Osteoblast (primary cell): Measurements from ENCODE around the gene ZNF526. TPM values are rescaled to one million over a fixed set of nuclear protein-coding genes. Genes with fewer than 3 reads are reported as not detected.
A peak's percentile ranks its signal among the peaks of the same experiment; 100 is the strongest.

Experiments
- DNase-seq: peaks from one replicate; pipeline ENCODE4 v3.0.0; 2011; ENCODE audit warnings: low spot score, mixed read lengths; ENCODE audit not compliant: insufficient read length; ENCODE audit errors: missing footprints
- H2AFZ ChIP-seq: 2 replicates; pipeline ENCODE4 v1.6.0; 2011; ENCODE audit warnings: mild to moderate bottlenecking, low read length
- H3K27ac ChIP-seq: 2 replicates; pipeline ENCODE4 v1.5.1; 2011; ENCODE audit warnings: mild to moderate bottlenecking, low read depth, low read length, moderate library complexity
- H3K27me3 ChIP-seq: 2 replicates; pipeline ENCODE4 v1.6.0; 2012; ENCODE audit warnings: mild to moderate bottlenecking, control low read depth, inconsistent platforms, low read length, moderate library complexity; ENCODE audit not compliant: insufficient read depth
- H3K36me3 ChIP-seq: 2 replicates; pipeline ENCODE4 v1.5.1; 2011; ENCODE audit warnings: mild to moderate bottlenecking, low read length, control low read depth, moderate library complexity; ENCODE audit not compliant: insufficient read depth
- H3K4me1 ChIP-seq: 2 replicates; pipeline ENCODE4 v1.5.1; 2011; ENCODE audit warnings: mild to moderate bottlenecking, low read length, control low read depth, moderate library complexity; ENCODE audit not compliant: insufficient read depth
- H3K4me2 ChIP-seq: 2 replicates; pipeline ENCODE4 v1.6.0; 2011; ENCODE audit warnings: mild to moderate bottlenecking, low read length; ENCODE audit not compliant: insufficient read depth
- H3K4me3 ChIP-seq: fragments of 200-600 bp; sonication (generic); 3 replicates; pipeline ENCODE4 v1.5.1; 2012; ENCODE audit warnings: mild to moderate bottlenecking, low read length, inconsistent platforms; ENCODE audit not compliant: insufficient read depth
- H3K79me2 ChIP-seq: 2 replicates; pipeline ENCODE4 v1.6.0; 2012; ENCODE audit warnings: mild to moderate bottlenecking, low read length, control low read depth, inconsistent platforms; ENCODE audit not compliant: insufficient read depth
- H3K9me3 ChIP-seq: 2 replicates; pipeline ENCODE4 v1.5.1; 2011; ENCODE audit warnings: low read depth, low read length, control low read depth
- H4K20me1 ChIP-seq: 2 replicates; pipeline ENCODE4 v1.6.0; 2012; ENCODE audit warnings: mild to moderate bottlenecking, low read length, control low read depth; ENCODE audit not compliant: insufficient read depth
- total RNA-seq: library from RNA; depleted of rRNA; stranded (reverse); fragments of >200 nt; gene quantifications from 2 replicates; pipeline ENCODE4 v1.2.3, GENCODE V29; 2012
- TF ChIP-seq, protein P1 (sequence below): IDR thresholded peaks from 2 replicates; pipeline ENCODE4 v1.5.1; 2011; ENCODE audit warnings: mild to moderate bottlenecking, low read depth, low read length, moderate library complexity; ENCODE audit errors: extremely low read depth

The ZNF526 gene
- total RNA-seq, 1 donor: 11.9 TPM

DNA sequence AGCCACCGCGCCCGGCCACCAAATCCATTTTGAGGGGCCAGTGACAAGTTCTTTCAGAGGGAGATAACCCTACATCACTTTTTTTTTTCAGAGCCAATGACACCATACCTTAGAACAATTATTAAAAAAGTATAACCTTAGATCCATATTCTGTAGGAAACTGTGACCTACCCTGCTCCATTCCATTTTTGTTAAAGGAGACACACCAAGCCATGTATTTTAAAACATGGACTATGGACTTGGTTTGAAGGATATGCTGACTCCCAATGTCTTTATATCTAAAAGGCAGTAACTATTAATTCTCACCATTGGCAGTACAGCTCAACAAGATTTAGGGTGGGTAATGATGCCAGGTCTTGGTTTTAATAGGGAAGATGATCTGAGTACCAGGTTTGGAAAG is 21.2 kb downstream of the ZNF526 start:
- Histone ChIP-seq H3K4me3 (peak overlapping the region; percentile 79), H3K27me3 (no peaks in the 10 kb centered on the region), H3K36me3 (peaks cover 22% of the 10 kb centered on the region), H3K79me2 (peaks cover 45% of the 10 kb centered on the region), H2AFZ (no peak overlapping the region), H3K4me1 (peaks cover 30% of the 10 kb centered on the region), H3K27ac (peak overlapping the region; percentile 76), H3K4me2 (peak overlapping the region; percentile 94), H3K9me3 (no peaks in the 10 kb centered on the region), H4K20me1 (peaks cover 12% of the 10 kb centered on the region)
- TF ChIP-seq, protein P1, sequence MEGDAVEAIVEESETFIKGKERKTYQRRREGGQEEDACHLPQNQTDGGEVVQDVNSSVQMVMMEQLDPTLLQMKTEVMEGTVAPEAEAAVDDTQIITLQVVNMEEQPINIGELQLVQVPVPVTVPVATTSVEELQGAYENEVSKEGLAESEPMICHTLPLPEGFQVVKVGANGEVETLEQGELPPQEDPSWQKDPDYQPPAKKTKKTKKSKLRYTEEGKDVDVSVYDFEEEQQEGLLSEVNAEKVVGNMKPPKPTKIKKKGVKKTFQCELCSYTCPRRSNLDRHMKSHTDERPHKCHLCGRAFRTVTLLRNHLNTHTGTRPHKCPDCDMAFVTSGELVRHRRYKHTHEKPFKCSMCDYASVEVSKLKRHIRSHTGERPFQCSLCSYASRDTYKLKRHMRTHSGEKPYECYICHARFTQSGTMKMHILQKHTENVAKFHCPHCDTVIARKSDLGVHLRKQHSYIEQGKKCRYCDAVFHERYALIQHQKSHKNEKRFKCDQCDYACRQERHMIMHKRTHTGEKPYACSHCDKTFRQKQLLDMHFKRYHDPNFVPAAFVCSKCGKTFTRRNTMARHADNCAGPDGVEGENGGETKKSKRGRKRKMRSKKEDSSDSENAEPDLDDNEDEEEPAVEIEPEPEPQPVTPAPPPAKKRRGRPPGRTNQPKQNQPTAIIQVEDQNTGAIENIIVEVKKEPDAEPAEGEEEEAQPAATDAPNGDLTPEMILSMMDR: no peak
- peak; percentile 68 for DNase-seq

DNA sequence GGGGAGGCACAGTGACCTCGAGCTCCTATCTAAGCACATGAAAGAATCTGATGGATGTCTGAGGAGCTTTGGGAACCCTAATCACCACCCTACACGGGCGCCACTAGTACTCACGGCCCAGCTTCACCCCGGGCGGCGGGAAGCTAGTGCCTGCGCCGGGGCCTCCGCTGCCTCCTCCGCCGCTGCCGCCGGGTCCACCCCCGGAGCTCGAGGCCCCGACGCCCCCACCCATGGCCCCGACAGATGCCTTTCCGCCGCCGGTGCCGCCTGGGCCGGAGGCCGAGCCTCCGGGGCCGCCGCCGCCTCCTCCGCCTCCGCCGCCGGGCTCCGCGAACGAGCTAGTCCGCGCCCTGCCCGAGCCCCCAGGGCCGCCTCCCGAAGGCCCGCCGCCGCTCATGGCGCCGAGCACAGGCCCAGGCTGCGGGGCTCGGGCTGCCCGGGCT is 22.0 kb downstream of the ZNF526 start:
- Histone ChIP-seq H4K20me1 (peaks cover 19% of the 10 kb centered on the region), H3K4me2 (peak overlapping the region; percentile 94), H3K27me3 (no peaks in the 10 kb centered on the region), H3K27ac (peak overlapping the region; percentile 76), H3K36me3 (peaks cover 16% of the 10 kb centered on the region), H3K9me3 (no peaks in the 10 kb centered on the region), H3K4me1 (peaks cover 38% of the 10 kb centered on the region), H3K4me3 (peak overlapping the region; percentile 79), H3K79me2 (peaks cover 40% of the 10 kb centered on the region), H2AFZ (no peak overlapping the region)
- DNase-seq: peak; percentile 91
- TF ChIP-seq, protein P1: no peak

DNA sequence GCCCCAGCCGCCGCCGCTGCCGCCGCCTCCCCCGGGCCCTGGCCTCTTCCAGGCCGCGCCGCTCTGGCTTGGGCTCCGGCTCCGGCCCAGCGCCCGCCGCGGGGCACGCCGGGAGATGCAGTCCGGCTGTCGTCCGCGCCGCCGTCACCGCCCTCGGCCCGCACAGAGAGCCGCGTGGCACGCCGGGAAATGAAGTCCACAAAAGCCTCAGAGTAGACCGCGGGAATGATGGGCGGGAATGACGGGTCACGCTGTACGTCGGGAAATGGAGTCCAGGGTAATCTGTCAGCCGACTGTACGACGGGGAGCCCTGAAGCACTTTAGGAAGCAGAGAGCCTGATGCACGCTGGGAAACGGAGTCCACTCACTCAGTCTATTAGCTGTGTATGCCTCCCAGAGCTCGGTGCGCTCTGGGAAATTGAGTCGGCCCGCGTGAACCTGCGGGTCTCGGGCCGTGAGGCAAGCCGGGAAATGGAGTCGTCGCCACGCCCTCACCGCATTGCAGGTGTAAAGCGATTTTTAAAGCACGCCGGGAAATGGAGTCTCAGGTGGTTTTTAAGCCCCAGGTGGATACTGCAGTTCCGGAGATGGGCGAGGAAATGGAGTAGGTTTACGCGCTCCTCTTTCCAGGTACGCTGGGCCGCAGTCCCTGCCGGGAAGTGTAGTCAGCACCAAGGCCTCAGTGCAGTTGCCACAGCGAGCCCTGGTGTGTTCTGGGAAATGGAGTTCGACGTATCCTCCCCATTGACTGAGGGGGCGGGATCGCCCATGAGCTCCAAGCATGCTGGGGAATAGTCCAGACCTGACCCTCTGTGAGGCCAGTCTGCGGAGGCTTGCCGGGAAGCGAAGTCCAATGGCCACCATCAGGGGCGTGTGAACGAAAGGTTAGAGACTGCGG is 22.6 kb downstream of the ZNF526 start, which contains the start of gene GSK3A:
GSK3A (minus strand) TSS at position 91 of the 898 bp plus-strand sequence. CDS start 137 bp downstream, outside the sequence.
- peak within 1 kb of the TSS; percentile 76 for H3K27ac ChIP-seq
- H3K79me2 ChIP-seq: peaks cover 45% of the 10 kb centered on the region
- peaks cover 42% of the 10 kb centered on the region for H3K4me1 ChIP-seq
- H3K4me3 ChIP-seq: peak within 1 kb of the TSS; percentile 79
- TF ChIP-seq, protein P1: no peak
- peak; percentile 99 for DNase-seq
- no peaks in the 10 kb centered on the region for H3K9me3 ChIP-seq
- H4K20me1 ChIP-seq: peaks cover 21% of the 10 kb centered on the region
- H2AFZ ChIP-seq: peak within 1 kb of the TSS; percentile 74
- H3K36me3 ChIP-seq: peaks cover 16% of the 10 kb centered on the region
- H3K4me2 ChIP-seq: peak within 1 kb of the TSS; percentile 94
- no peaks in the 10 kb centered on the region for H3K27me3 ChIP-seq
